ENCODE data around the gene SCAANT1.

Gene SCAANT1

DNA sequence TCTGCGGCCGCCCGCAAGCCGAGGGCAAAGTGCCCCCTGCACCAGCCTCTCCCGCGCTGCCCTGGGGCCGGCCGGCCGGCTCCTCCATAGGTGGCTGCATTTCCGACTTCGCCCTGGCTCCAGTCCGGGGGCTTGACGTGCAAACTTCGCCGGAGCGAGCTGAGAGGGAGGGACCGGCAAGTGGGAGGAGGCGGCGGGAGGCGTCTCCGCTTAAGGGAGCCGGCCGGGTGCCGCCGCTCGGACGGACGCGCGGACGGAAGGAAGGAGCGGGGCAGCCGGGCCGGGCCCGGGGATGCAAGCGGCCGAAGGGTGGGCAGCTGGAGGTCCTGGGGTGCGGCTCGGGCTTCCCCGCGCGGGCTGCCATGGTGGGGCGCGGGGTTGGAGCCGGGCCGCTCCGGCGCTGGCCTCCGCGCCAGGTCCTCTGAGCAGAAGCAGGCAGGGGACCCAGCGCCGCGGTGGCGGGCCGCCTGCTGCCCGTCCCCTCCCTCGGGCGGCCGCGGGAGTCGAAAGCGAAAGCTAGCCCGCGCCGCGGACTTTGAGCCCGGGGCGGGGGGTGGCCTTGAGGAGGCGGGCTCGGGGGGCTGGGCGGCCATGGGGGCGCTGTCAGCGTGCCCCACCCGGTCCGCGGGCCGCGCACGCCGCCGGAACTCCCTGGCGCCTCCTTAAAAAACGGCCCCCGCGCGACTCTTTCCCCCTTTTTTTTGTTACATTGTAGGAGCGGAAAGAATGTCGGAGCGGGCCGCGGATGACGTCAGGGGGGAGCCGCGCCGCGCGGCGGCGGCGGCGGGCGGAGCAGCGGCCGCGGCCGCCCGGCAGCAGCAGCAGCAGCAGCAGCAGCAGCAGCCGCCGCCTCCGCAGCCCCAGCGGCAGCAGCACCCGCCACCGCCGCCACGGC lies at the start of gene SCAANT1:
Gene SCAANT1 (minus strand): TSS at position 511 of the 895 bp plus-strand sequence.
- DNase-seq, result peak; percentile 48

DNA sequence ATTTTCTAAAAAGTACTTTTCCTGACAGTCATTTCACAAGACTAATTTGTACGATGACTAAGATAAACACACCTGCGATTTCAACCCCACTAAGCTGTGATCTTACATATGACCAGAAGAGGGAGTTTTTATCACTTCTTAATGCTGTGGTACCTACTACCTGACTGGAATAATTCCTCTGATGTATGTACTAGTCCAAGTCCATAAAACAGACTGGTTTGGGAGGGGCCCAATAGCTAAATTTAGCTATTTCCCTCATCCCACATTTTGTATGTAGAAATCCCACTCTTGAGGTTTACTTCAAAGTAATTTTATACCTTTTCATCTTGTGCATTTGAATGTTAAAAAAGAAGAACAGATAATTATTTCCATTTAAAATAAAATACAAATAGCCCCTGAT lies 49.7 kb upstream of the SCAANT1 start:
- no peak for DNase-seq

DNA sequence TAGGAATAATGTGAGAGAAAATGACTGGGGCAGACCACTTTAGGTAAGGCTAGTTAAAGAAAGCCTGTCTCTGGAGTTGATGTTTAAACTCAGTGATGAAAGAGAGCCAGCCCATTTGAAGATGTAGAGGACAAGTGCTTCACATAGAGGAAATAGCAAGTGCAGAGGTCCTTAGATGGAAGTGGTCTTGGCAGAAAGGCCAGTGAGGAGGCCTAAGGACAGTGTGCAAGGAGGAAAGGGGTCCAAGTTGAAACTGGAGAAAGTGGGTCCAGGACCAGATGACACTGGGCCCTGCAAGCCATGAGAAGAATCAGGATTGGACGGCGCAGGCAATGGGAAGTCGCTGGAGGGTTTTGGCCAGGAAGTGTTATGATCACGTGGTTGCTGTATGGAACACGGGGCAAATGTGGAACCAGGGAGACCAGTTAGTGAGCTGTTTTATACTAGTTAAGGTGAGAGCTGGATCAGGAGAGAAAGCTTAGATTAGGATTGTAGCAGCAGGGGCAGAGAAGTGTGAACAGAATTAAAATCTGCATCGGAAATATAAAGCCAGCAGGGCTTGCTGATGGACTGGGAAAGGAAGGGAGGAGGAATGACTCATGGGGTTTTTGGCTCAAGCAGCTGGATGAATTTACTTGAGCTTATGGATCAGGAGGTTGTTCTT lies 48.0 kb upstream of the SCAANT1 start:
- no peak for DNase-seq

DNA sequence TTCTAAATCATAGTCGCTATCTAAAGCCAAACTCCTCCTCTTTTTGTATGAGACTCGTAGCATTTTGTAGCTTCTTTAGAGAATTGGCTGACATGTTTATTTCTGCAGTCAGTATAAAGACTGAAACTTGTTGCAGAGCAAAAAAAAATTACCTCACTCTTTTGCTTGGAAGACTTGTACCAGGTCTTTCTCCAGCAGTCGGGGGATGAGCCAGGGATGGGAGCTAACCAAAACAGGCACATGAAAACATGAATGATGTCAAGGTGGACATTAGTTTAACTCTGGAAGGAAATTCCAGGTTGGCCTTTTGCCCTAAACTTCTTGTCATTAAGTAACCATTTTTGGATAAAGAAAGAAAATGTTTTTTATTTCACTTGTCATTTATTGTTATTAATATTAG lies 47.0 kb upstream of the SCAANT1 start:
- no peak for DNase-seq

DNA sequence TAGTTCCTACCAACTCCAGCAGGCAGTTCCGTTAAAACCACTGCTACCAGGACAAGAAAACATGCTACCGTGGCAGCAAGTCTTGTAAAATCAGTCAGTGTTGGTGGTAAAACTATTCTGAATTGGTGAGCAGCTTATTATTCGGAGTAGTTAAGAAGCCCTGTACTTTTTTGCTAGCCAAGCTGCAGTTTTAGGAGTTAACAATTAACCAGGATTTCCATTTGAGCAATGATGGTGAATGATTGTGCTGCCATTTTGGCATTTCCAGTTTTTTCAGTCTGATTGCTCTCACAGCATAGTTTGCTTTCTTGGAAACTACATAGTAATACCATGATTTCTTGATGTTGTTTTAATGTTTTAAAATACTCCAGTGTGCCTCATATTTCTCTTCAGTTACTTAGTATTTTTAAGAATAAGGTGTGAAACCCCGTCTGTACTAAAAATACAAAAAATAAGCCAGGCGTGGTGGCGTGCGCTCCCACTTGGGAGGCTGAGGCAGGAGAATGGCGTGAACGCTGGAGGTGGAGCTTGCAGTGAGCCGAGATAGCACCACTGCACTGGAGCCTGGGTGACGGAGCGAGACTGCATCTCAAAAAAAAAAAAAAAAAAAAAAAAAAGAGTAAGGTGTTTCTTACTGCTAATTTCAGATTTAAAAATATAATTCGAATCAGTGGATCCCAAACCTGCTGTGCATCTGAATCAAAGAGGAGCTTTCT lies 43.8 kb upstream of the SCAANT1 start:
- no peak for DNase-seq

DNA sequence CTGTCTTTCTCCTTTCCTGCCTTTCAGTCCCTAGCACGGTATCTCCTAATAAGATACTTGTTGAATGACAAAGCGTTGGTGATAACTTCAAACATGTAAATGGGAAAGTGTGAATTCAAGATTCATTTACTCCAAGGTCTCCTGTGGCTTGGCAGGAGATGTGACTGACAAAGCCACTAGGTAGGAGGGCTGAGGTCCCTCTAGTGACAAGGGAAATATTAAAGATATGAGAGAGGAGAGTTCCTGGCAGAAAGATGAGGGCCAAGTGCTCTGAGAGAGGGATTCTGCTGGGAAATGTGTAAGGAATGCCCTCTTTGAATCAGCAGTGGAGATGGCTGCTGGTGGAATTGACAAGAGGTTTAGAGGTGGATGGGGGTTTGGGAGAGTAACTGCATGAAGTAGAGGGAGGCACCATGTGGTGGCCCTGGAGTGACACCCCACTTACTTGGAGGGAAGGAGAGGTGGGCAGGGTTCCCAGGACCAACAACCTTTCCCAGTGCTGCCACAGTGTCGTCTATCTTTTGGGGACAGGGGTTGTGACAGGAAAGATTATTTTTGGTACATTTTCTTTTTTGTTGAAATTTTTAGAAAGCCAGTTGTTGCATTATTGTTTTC lies 43.0 kb upstream of the SCAANT1 start:
- no peak for DNase-seq

DNA sequence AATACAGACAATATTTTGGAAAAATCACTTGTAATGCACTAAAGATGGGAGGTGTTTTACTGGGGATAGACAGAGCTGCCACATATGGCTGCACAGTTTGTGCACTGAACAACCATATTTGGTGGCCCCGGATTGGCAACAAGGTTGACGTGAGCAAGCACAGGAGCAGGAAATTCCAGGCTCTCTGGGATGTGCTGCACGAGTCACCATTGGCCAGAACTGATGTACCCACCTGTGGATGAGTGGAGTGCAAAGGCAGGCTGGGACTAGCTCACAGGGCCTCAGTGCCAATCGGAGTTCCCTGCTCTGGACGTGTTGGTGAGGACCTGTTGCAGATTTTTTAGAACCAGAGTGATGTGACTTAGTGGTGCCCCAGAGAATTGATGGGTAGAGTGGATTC lies 42.0 kb upstream of the SCAANT1 start:
- DNase-seq, result no peak

DNA sequence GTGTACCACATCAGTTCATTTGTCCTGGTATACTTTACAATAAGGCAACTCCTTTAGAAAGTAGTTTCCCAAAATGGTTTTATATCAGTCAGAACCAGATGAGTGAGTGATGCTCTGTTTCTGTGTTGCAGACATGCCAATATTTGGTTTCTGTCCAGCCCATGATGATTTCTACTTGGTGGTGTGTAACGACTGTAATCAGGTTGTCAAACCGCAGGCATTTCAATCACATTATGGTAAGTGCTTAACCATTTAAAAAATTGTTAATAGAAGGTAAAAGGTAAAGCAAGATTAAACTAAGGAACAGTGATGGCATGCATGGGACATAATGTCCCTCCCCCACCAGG lies 40.0 kb upstream of the SCAANT1 start:
- DNase-seq, result no peak

DNA sequence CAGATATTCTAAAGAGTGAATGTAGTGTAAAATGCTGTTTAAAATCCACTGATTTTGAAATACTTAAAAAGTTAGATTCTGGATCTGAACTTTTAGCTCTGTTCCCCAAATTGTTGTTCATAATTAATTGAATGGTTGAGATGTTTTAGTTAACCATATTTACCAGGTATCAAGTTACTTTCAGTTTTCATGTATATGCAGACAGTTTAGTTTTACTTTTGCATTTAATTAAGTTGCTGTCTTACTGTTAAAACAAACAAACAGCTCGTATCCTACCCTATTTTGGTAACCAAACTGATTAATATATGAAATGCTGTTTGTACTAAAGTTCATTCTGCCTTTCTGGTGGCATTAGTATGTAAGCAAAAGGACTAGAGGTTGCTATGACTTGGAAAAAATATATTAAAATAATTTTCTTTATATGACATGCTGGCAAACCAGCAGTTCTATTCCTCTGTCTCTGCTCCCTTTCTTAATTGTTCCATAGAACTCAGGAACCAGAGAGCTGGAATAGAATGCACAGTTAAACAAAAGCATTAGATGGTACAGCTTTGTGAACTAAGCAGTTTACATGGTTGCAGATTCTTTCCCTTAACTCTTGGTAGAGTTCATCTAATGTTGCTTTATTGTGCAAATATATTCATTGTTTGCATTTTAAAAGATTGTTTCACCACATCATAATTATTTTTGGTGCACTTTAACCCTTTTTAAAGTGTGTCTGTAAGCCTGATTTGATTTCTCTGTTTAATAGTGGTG lies 39.5 kb upstream of the SCAANT1 start:
- no peak for DNase-seq

DNA sequence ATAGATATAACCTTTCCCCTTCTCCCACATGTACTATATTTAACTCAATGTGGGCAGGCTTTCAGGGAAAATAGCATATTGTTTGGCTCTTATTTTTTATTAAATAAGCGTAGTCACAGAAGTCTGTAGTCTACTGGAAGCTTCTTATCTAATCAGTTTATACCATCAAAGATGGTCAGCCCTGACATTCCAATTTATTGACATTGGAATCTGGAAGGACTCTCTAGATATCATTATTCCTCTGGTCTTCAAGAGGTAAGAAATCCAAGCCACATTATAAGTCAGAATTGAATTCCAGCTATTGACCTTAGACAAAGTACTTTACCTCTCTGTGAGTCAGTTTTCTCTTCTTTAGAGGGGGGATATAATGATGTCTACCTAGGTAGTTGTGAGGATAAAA lies 38.5 kb upstream of the SCAANT1 start:
- no peak for DNase-seq

DNA sequence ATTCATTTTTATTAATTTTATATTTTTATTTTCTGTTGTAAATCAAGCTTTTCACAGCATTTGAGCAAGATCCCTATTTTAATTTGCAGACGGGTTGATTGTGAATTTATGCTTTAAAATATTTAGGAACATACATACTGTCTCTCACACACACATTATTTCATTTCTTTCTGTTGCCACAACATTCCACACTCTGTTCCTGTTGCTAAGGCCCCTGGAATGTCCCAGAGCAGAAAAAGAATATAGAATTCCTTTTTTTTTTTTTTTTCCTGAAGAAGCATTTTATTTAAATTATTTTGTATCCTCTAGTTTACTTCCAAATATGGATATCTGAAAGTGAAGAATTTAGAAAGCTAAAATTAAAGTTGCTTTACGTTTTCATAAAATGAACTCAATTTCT lies 36.8 kb upstream of the SCAANT1 start:
- DNase-seq, result no peak

DNA sequence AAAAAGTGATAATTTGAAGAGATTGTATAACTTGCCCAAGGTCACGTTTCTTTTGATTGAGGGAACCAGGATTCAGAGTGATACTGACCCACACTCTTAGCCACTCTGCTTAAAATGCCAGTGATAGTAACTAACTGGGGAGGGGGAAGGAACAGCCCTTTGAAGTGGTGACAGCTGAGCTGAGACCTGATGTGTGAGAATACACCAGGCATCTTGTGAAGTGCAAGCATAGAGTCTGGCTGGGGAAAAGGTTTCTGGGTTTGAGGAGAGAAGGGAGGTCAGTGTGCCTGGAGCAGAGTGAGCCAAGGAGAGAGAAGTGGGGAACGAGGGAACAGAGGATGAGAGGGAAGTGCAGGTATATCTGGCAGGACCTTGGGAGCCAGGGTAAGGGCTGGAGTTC lies 35.4 kb upstream of the SCAANT1 start:
- no peak for DNase-seq

DNA sequence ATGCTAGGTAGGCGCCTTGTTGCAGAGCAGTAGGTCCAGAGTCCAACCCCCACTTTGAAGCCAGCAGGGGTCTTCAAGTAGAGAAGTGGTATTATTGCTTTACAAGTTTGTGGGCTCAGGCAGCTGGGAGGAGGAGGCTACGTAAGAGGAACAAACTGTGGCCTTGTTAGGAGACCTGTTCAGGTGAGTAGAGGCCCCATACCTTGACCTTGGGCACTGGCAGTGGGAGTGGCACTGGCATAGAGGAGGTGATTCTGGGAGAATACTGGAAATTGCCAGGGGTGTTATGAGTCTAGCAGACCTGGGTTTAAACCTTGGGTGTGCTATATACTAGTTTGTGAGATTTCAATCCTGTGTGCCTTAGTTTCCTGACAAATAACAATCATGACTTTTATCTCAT lies 34.6 kb upstream of the SCAANT1 start:
- no peak for DNase-seq

DNA sequence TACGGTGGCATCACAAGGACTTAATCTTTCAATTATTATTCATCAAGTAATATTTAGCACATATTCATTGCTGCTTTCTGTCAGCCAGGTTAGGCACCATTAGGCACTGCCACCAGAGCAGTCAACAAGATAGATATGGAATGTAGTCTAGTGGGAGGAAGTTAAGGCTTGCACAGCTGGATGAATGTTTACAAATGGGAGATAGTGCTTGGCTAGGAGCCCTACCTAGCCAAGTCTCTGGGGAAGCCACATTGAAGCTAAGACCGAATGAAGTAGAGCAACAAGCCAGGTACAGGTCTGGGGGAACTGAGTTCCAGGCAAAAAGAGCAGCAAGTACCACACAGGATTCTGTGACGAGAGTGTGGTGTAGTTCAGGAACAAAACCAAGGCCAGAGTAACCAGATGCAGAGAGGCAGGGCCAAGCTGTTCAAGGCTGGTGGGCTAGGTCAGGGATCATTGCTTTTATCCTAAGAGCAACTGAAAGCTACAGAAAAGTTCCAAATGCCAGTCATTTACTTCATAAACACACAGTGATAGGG lies 33.4 kb upstream of the SCAANT1 start:
- no peak for DNase-seq

DNA sequence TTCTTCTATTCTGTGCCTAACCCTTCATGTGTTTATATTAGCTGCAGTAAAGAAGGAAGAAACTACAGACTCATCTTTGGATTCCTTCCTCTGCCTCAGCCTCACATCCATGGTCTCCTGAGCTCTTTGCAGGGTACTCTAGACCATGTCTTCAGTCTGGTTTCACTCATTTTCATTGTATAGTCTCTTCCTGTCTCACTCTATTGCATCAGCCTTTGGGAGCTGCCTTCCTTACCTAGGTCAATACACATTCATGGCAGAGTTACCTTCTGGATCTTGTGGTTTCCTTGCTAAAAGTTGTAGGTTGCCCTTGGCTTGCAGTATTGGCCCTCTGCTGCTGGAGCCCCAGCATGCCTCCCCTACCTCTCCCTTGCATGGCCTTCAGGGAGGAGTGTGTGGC lies 31.5 kb upstream of the SCAANT1 start:
- DNase-seq, result no peak

DNA sequence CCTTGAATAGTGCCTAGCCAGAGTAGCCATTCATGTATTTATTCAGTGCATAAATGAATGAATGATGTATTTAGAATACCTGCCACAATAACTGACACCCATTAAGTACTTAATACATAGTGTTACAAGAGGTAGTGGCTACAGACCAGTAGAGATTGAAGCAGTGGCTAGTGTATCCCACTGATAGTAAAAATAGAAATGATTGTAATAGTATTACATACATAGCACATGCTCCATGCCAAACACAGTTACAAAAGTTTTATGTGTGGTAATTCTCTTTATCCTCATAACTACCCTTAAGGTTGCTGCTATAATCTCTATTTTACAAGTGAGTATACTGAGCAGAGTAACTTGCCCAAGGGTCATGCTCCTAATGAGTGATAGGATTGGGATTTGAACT lies 30.3 kb upstream of the SCAANT1 start:
- DNase-seq, result no peak

DNA sequence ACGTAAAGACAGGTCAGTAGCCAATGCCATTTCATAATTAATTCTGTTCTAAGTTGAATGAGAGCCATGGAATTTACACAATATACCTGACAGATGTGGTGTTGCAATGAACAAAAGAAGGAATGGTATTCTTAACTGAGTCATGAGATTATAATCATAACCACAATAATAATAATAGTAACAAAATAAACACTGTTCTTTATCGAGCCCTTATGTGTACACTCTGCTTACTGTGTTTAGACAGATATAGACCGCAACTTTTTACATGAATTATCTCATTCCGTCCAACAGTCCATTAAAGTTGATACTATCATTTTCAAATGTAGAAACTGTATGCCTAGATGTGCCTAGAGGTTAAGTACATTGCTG lies 28.2 kb upstream of the SCAANT1 start:
- DNase-seq, result no peak

DNA sequence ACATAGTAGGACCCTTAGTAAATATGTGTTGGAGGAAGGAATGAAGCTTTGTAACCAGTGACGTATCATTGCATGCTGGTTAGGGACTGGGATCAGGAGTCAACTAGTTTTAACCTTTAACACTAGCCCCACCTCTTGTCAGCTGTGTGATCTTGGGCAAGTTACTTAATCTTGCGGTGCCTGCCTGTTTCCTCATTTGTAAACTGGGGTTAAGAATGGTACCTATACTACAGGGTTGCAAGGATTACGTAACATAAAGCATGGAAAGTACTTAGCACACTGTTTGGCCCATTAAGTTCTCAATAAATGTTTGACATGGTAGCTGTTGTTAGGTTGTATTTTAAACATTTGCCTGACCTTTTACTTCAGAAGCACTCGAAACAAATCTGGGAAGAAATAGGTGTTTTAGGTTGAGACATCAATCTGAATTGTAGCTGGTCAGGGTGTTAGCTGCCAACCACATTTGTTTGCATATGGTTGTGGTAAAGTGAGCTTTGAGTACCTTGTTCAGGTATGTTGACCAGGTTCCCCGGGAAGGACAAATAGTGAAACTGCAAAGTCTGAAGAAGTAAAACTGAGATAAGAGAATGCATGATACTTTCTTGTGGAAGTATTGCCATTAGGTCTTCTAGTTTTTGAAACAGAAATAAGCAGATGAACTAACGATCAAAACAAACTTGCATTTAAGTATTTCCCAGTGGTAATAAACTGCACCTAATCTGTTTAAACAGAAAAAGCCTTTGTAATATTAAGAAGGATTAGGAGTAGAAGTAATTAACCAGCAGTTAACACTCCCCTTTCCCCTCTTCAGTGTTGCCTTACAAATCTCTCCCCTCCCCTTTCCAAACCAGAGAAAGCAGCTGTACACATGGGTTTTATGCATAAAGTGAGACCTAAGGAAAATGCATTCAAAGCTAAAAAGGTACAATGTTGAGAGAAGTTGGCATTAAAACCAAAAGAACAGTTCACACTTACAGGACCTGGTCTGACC lies 25.8 kb upstream of the SCAANT1 start:
- DNase-seq, result no peak

DNA sequence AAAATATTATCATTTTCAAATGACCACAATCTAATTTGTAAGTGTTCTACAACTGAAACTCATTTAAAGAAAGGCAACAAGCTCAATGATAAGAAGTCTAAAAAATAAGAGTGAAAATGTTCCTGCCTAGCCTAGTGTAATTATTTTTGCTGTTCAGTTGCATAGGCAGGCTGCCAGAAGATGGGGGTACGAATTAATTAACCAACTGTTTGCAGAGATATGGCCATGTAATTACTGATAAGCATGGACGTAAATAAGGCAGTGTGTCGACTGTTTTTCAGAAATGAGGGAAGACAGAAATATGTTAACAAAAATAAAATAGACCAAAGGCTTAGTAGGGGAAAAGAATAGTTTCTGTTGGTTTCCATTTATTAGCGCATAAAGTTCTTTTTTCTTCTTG lies 24.7 kb upstream of the SCAANT1 start:
- DNase-seq, result no peak

DNA sequence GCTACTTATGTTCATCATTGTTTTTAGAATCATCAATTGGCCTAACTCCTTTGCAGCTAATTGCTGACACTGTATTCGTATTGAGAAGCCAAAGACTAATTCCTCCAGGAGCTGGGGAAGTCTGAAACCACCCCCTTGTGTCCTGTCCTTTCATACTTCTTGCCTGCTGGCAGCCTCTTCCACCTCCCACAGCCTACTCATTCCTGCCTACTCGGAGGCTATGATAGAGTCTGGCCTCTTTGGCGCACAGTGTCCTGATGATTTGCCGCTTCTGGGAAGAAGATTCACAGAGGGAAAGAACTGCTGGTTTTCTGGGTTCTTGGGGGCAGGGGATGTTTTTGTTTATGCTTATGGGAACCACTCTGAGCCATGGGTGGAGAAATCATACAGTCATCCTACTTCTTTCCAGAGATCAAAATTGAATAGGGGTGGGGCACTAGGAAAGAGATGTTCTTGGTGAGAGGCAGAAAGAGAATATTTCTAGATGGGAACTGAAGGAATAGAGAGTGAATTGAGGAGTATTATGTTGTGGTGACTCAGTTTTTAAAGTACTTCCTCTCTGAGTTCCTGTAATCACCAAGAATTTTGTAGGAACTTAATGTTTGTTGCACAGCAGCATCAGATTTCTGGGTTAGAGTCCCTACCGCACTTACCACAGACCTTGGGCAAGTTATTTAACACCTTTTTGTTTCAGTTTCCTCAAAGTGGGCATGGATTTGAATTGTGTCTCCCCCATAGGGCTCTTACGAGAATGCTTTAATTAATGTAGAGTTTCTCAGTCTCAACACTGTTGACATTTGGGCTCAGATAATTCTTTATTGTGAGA lies 22.1 kb upstream of the SCAANT1 start:
- no peak for DNase-seq

All from COR-L47 (cell line).